Fibroblast of pulmonary artery (primary cell): ENCODE data around the gene DIAPH3.

Source experiments
- DNase-seq: peaks from one replicate; pipeline ENCODE4 v3.0.0-alpha.2; 2010; ENCODE audit warnings: low read depth
- H3K4me3 ChIP-seq: replicated peaks from 2 replicates; pipeline ENCODE4 v1.5.1; 2011; ENCODE audit warnings: low read depth, mild to moderate bottlenecking, control low read depth, low read length, moderate library complexity
- TF ChIP-seq, protein P1 (sequence below): IDR thresholded peaks from 2 replicates; pipeline ENCODE4 v1.5.1; 2011; ENCODE audit warnings: mild to moderate bottlenecking, control low read depth, low read length, inconsistent platforms; ENCODE audit errors: missing control alignments

DIAPH3 gene

DNA sequence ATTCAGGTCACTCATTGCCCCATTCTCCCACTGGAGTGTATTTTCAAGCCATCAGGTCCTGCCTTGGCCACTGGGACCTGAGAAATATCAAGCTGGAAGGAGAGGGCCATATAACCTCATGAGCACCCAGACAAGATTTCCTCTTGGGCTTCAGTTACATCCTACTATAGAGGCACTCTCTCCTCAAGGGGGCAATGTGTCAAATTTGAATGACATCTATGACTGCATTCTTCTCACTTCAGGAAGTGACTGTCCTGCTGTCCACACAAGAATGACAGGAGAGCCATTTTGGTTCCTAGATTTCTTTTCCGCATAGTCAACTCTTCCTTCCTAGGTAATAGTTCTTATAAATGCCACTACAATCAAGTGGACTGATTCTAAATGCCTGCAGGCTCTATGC lies 416.2 kb downstream of the DIAPH3 start:
- no peak overlapping the region for H3K4me3 ChIP-seq
- TF ChIP-seq, protein P1, sequence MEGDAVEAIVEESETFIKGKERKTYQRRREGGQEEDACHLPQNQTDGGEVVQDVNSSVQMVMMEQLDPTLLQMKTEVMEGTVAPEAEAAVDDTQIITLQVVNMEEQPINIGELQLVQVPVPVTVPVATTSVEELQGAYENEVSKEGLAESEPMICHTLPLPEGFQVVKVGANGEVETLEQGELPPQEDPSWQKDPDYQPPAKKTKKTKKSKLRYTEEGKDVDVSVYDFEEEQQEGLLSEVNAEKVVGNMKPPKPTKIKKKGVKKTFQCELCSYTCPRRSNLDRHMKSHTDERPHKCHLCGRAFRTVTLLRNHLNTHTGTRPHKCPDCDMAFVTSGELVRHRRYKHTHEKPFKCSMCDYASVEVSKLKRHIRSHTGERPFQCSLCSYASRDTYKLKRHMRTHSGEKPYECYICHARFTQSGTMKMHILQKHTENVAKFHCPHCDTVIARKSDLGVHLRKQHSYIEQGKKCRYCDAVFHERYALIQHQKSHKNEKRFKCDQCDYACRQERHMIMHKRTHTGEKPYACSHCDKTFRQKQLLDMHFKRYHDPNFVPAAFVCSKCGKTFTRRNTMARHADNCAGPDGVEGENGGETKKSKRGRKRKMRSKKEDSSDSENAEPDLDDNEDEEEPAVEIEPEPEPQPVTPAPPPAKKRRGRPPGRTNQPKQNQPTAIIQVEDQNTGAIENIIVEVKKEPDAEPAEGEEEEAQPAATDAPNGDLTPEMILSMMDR: no peak
- no peak for DNase-seq

DNA sequence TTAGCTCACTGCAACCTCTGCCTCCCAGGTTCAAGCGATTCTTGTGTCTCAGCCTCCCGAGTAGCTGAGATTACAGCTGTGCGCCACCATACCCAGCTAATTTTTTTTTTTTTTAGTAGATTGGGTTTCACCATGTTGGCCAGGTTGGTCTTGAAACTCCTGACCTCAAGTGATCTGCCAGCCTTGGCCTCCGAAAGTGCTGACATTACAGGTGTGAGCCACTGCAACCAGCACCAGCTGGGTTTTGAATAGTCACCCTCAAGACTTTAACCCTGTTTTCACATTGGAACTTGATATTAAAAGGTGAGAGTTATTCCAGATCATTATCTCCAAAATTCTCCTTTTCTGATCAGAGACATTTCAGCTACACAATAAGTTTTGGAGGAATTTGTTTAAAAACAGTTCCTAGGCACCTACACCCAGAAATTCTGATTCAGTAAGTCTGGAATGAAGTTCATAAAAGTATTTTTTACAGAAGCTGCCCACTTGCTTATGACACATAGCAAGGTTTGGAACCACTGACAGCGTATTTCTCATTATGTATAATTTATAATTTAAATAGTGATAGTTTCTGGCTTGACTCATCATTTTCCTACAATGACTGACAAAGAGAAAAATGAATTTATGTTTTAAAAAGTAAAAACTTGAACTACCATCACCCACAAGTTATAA lies 417.3 kb downstream of the DIAPH3 start:
- TF ChIP-seq, protein P1: no peak
- peak; percentile 23 for DNase-seq
- H3K4me3 ChIP-seq: no peak overlapping the region

DNA sequence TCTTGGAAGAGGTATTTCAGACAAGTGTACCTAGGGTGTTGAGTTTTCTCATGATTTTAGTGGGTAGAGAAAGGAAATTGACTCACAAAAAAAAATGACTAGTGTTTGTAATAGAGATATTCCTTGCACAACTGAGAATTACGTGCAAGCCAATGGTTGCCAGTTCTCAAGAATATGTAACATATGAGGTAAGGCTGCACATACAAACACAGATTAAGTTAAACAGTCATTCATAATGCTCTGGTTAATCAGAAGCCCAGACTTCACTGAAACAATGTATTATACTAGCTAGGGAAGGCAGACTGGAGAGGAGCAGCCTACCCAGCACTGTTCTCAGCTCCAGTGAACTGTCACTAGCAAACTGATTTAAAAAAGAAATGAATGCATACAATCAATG lies 418.3 kb downstream of the DIAPH3 start:
- TF ChIP-seq, protein P1: no peak
- no peak overlapping the region for H3K4me3 ChIP-seq
- peak; percentile 59 for DNase-seq

DNA sequence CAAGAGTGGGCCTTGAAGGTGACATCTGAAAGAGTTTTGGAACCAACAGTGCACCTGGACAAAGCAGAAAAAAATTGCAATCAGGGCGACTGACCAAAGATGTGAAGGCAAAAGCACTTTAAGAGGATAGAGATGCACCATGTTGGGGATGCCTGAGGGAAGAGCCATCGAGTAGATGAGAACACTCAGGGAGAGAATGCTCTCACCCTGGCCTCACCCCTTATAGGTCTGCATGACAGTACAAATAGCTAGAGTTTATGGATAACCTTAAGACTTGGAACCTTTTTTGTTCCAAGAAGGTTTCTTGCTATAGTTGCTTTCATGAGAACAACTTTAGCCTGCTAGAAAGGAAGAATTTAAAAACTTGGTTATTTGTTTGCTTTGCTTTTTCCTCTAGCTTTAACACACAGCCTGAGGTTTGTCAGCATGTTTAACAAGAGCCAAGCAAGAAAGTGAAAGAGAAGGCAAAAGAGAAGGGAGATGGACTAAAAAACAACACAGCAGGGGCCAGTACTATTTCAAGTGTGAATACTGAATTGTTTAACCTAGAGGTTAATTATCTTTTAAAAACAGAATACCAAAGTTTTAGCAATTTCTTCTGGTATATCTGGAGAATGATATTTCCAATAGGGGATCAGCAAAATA lies 418.9 kb downstream of the DIAPH3 start:
- TF ChIP-seq, protein P1: no peak
- no peak overlapping the region for H3K4me3 ChIP-seq
- no peak for DNase-seq

DNA sequence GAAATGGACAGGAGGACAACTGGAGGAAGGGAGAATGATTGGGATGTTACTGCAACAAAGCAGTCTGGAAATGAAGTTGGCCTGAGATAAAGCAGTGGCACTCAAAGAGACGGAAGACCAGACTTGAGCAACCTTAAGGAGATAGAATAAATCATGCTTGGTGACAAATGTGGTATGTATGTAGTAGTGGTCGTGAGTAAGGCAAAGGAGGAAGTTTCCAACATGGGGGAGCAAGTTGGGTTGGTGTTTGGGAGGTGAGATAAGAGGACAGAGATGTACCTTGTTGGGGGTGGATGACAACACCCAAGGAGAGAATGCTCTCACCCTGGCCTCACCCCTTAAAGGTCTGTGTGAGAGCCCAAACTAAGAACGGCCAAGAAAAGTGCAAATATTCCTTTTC lies 420.5 kb downstream of the DIAPH3 start:
- TF ChIP-seq, protein P1: no peak
- no peak for DNase-seq
- H3K4me3 ChIP-seq: no peak overlapping the region

DNA sequence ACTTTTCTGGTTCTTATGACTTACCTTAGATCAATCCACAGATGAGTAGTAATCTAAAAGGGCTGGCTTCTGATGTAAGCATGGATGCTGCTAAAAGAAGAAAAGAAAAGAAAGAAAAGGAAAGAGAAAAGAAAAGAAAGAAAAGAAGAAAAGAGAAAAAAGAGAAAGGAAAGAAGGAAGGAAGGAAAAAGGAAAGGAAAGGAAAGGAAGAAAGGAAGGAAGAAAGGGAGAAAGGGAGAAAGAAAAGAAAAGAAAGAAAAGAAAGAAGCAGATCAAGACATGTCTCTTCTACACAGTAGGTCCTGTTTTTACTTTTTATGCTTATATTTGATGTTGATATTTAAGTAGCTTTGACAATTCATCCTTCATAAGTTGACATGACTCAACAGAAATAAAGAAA lies 421.3 kb downstream of the DIAPH3 start:
- DNase-seq: no peak
- no peak overlapping the region for H3K4me3 ChIP-seq
- TF ChIP-seq, protein P1: no peak

DNA sequence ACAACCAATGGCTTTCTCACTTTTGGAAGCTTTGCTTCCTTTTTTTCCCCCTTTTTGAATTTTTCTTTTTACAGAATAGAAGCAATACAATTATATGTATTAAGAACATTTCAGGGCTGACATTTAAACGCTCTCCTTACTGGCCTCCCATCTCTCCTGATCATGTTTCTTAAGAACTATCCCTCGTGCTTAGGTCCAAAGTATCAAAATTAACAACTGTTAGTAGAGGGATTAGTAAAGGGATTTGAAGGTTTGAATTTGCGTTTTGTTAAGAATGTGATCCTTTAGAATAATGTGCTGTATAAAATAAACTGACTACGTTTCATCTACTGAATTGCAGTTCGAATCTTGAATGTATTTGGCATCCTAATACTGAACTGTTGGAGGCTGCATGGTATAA lies 424.8 kb downstream of the DIAPH3 start:
- no peak for DNase-seq
- TF ChIP-seq, protein P1: no peak
- no peak overlapping the region for H3K4me3 ChIP-seq
